SK-N-SH treated with all-trans-retinoic acid at 6 μM for 48 hours (cell line): ENCODE measurements around the gene CD63.

ENCODE experiments used
- ARNTL ChIP-seq: fragments of 450-650 bp; formaldehyde crosslinking; IDR thresholded peaks from 2 replicates; pipeline ENCODE4 v1.5.0; 2020; ENCODE audit warnings: low read depth, mild to moderate bottlenecking, moderate library complexity, borderline replicate concordance
- CSRNP3 ChIP-seq: fragments of 250-450 bp; sonication (Bioruptor Pico); IDR thresholded peaks from 2 replicates; pipeline ENCODE4 v1.5.1; 2021; ENCODE audit warnings: mild to moderate bottlenecking, moderate library complexity
- GLIS3 ChIP-seq: fragments of 250-450 bp; sonication (Bioruptor Pico); IDR thresholded peaks from 2 replicates; pipeline ENCODE4 v1.5.0; 2020; ENCODE audit warnings: mild to moderate bottlenecking, moderate library complexity
- TOX ChIP-seq: fragments of 250-450 bp; sonication (Bioruptor Pico); IDR thresholded peaks from 2 replicates; pipeline ENCODE4 v1.8.0; 2021; ENCODE audit warnings: mild to moderate bottlenecking, moderate library complexity, borderline replicate concordance
- ZFP30 ChIP-seq: fragments of 450-650 bp; formaldehyde crosslinking; IDR thresholded peaks from 2 replicates; pipeline ENCODE4 v1.5.0; 2022; ENCODE audit warnings: mild to moderate bottlenecking, moderate library complexity
- ZNF70 ChIP-seq: fragments of 450-650 bp; formaldehyde crosslinking; IDR thresholded peaks from 2 replicates; pipeline ENCODE4 v1.5.0; 2020; ENCODE audit warnings: mild to moderate bottlenecking, moderate library complexity
- ZNF8 ChIP-seq: fragments of 450-650 bp; formaldehyde crosslinking; IDR thresholded peaks from 2 replicates; pipeline ENCODE4 v1.5.0; 2020; ENCODE audit warnings: mild to moderate bottlenecking, moderate library complexity
- TF ChIP-seq, protein P1 (sequence below): fragments of 250-450 bp; sonication (Bioruptor Pico); IDR thresholded peaks from 2 replicates; pipeline ENCODE4 v1.8.0; 2020; ENCODE audit warnings: mild to moderate bottlenecking, moderate library complexity, borderline replicate concordance
- TF ChIP-seq, protein P2 (sequence below): fragments of 250-450 bp; sonication (Bioruptor Pico); IDR thresholded peaks from 2 replicates; pipeline ENCODE4 v1.5.0; 2020; ENCODE audit warnings: mild to moderate bottlenecking, moderate library complexity
- TF ChIP-seq, protein P3 (sequence below): fragments of 250-450 bp; sonication (Bioruptor Pico); IDR thresholded peaks from 2 replicates; pipeline ENCODE4 v1.8.0; 2021; ENCODE audit warnings: low read depth, mild to moderate bottlenecking, moderate library complexity, borderline replicate concordance

DNA sequence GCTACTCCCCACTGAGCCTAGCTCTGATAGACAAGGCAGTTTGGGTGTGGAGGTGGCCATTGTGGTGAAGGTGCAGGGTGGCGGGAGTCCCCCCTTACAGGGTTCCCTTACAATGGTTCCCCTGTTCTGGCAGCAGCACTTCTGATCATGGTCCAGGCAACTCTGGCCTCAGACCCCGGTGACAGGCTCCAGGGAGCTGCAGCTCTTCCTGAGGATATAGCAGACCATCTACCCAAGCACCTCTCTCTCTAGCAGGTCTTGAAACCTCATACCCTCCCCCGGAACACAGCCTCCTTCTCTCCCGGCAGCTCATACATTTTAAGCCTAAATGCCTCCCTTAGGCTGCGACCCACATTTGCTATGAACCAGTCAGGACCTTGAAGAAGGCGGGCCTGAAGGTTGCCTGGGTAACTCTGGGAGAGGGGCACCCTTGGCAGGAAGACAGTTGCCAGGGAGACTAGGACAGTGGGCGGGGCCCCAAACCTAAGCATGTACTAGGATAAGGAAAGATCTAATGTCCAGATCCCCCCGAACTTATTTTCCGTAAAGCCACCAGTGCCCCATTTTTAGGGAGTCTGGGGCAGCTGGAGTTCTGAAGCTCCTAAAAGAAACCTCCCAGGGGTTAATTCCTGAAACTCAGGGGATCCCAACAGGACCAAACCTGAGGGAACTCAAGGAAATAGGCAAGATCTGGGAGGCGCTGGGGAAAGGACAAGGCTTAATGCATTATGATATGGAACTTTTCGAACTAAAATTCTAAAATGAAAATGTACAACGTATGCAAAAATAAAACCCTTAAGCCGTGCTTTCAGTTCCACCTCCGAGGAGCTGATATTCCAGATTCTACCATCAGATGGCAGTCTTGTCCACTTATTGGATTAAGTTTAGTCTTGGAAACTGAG, 9.6 kb upstream of the CD63 start:
- no peak for TF ChIP-seq TOX (CRISPR knock-in tag)
- TF ChIP-seq CSRNP3 (CRISPR knock-in tag): no peak
- no peak for TF ChIP-seq ZFP30 (CRISPR knock-in tag)
- TF ChIP-seq, protein P1, sequence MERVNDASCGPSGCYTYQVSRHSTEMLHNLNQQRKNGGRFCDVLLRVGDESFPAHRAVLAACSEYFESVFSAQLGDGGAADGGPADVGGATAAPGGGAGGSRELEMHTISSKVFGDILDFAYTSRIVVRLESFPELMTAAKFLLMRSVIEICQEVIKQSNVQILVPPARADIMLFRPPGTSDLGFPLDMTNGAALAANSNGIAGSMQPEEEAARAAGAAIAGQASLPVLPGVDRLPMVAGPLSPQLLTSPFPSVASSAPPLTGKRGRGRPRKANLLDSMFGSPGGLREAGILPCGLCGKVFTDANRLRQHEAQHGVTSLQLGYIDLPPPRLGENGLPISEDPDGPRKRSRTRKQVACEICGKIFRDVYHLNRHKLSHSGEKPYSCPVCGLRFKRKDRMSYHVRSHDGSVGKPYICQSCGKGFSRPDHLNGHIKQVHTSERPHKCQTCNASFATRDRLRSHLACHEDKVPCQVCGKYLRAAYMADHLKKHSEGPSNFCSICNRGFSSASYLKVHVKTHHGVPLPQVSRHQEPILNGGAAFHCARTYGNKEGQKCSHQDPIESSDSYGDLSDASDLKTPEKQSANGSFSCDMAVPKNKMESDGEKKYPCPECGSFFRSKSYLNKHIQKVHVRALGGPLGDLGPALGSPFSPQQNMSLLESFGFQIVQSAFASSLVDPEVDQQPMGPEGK: no peak
- TF ChIP-seq GLIS3 (CRISPR knock-in tag): no peak
- TF ChIP-seq, protein P2, sequence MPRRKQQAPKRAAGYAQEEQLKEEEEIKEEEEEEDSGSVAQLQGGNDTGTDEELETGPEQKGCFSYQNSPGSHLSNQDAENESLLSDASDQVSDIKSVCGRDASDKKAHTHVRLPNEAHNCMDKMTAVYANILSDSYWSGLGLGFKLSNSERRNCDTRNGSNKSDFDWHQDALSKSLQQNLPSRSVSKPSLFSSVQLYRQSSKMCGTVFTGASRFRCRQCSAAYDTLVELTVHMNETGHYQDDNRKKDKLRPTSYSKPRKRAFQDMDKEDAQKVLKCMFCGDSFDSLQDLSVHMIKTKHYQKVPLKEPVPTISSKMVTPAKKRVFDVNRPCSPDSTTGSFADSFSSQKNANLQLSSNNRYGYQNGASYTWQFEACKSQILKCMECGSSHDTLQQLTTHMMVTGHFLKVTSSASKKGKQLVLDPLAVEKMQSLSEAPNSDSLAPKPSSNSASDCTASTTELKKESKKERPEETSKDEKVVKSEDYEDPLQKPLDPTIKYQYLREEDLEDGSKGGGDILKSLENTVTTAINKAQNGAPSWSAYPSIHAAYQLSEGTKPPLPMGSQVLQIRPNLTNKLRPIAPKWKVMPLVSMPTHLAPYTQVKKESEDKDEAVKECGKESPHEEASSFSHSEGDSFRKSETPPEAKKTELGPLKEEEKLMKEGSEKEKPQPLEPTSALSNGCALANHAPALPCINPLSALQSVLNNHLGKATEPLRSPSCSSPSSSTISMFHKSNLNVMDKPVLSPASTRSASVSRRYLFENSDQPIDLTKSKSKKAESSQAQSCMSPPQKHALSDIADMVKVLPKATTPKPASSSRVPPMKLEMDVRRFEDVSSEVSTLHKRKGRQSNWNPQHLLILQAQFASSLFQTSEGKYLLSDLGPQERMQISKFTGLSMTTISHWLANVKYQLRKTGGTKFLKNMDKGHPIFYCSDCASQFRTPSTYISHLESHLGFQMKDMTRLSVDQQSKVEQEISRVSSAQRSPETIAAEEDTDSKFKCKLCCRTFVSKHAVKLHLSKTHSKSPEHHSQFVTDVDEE (CRISPR knock-in tag): no peak
- no peak for TF ChIP-seq ZNF70 (CRISPR knock-in tag)
- no peak for TF ChIP-seq ZNF8 (CRISPR knock-in tag)
- no peak for TF ChIP-seq ARNTL (CRISPR knock-in tag)
- TF ChIP-seq, protein P3, sequence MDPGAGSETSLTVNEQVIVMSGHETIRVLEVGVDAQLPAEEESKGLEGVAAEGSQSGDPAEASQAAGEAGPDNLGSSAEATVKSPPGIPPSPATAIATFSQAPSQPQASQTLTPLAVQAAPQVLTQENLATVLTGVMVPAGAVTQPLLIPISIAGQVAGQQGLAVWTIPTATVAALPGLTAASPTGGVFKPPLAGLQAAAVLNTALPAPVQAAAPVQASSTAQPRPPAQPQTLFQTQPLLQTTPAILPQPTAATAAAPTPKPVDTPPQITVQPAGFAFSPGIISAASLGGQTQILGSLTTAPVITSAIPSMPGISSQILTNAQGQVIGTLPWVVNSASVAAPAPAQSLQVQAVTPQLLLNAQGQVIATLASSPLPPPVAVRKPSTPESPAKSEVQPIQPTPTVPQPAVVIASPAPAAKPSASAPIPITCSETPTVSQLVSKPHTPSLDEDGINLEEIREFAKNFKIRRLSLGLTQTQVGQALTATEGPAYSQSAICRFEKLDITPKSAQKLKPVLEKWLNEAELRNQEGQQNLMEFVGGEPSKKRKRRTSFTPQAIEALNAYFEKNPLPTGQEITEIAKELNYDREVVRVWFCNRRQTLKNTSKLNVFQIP (CRISPR knock-in tag): no peak
